GM10248 (cell line): ENCODE data around the gene PRDM16.

ENCODE experiments used
- CTCF ChIA-PET: fragments of 300-600 bp; sonication (Branson Sonifier 250); formaldehyde crosslinking; extraction: SDS; loops from one replicate; lab custom pipeline; 2021; ENCODE audit warnings: antibody characterized with exemption; lab: Yijun Ruan, JAX
- POLR2A ChIA-PET: fragments of 350-650 bp; sonication (Branson Sonifier 250); formaldehyde crosslinking; extraction: SDS; loops from one replicate; lab custom pipeline; 2020; ENCODE audit warnings: antibody characterized with exemption; lab: Yijun Ruan, JAX
- DNase-seq: peaks from one replicate; pipeline ENCODE4 v3.0.0; 2012; ENCODE audit errors: extremely low spot score
- TF ChIP-seq, protein P1 (sequence below): IDR thresholded peaks from 2 replicates; pipeline ENCODE4 v1.5.1; 2012; ENCODE audit warnings: mild to moderate bottlenecking, low read depth; ENCODE audit errors: extremely low read depth, missing control alignments, control extremely low read depth

Gene PRDM16

DNA sequence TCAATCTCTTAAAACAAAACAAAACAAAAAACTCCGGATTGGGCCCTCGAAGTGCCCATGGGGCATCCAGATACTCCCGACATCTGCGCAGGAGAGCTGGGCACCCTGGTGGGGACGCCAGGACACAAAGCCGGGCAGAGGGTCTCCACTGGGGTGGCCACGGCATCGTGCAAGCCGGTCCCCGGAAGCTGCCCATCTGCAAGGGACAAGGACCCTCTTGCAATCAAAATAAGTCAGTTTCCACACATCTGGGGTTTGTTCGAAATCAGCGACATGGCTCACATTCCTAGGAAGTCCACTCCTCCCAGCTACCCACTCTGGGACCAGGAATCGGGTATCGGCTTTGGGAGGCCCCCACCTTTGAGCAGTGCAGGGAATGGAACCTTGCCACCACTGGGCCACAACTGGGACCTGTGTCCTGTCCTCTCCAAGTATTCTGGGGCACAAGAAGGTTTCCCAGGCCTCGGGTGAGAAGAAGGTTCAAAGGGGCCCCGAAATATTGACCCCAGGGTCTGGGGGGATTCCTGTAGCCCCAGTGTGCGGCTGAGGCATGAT lies 4.6 kb upstream of the PRDM16 start:
- TF ChIP-seq, protein P1, sequence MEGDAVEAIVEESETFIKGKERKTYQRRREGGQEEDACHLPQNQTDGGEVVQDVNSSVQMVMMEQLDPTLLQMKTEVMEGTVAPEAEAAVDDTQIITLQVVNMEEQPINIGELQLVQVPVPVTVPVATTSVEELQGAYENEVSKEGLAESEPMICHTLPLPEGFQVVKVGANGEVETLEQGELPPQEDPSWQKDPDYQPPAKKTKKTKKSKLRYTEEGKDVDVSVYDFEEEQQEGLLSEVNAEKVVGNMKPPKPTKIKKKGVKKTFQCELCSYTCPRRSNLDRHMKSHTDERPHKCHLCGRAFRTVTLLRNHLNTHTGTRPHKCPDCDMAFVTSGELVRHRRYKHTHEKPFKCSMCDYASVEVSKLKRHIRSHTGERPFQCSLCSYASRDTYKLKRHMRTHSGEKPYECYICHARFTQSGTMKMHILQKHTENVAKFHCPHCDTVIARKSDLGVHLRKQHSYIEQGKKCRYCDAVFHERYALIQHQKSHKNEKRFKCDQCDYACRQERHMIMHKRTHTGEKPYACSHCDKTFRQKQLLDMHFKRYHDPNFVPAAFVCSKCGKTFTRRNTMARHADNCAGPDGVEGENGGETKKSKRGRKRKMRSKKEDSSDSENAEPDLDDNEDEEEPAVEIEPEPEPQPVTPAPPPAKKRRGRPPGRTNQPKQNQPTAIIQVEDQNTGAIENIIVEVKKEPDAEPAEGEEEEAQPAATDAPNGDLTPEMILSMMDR, result no peak
- ChIA-PET CTCF (no interaction called here), POLR2A (no interaction called here)
- no peak for DNase-seq

DNA sequence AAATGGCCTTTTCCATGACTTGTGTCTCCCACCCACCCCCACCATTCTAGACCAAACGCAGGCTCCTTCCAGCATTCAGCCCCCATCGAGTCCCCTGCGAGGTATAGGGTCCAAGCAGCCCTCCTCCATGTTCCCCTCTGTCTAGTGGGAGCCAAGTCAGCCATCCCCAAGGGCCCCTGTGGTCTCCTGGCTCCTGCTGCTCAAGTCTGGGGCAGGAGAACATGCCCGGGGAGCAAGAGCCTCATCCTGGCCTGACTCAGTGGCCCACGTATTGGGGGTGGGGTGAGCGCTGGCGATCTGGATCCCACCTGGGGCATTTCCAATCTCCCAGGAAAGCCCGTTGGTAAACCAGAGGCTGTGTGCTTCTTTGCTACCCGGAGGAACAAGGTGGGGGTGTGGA lies 4.1 kb upstream of the PRDM16 start:
- POLR2A ChIA-PET, result no interaction called here

DNA sequence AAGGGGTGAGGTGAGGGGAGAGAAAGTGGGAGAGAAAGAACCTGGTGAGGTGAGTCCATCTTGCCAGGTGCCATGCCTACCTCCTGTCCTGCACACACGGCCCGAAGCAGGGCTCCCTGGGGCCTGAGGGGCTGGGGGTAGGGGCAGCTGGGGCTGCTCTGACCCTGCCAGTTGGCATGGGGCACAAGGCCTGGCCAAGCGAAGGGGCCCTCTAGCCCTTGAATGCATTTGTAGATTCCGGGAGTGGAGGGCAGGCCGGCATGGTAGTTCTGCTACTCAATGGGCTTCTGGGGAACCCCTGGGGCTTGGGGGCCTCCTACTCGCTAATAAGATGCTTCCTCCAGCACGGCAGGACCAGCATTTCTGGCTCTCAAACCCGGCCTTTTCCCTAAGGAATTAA lies 3.6 kb upstream of the PRDM16 start:
- POLR2A ChIA-PET, result no interaction called here
- CTCF ChIA-PET, result no interaction called here
- DNase-seq, result no peak
- TF ChIP-seq, protein P1, result no peak

More for the DNA sequence above, 4.1 kb upstream of the PRDM16 start:
- TF ChIP-seq, protein P1, result no peak
- CTCF ChIA-PET, result no interaction called here
- DNase-seq, result no peak

DNA sequence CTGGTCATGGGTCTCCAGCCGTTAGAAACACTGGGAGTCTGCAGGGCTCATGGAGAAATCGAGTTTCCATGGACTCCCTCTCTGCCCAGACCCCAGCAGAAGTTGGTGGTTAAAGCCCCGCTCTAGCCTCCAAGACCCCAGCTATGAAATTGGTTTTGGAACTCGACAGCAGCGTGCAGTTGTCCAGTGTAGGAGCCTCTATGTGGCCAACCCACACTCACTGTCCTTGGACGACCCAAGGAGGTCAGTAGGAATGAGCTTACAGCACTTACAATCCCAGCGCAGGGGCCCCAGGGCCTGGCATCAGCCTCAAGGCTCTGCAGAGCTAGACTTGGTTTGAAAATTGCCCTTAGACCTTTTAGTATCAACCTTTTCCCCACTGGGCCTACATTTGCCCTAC lies 3.2 kb upstream of the PRDM16 start:
- ChIA-PET CTCF (no interaction called here), POLR2A (no interaction called here)
- no peak for DNase-seq
- TF ChIP-seq, protein P1, result no peak

DNA sequence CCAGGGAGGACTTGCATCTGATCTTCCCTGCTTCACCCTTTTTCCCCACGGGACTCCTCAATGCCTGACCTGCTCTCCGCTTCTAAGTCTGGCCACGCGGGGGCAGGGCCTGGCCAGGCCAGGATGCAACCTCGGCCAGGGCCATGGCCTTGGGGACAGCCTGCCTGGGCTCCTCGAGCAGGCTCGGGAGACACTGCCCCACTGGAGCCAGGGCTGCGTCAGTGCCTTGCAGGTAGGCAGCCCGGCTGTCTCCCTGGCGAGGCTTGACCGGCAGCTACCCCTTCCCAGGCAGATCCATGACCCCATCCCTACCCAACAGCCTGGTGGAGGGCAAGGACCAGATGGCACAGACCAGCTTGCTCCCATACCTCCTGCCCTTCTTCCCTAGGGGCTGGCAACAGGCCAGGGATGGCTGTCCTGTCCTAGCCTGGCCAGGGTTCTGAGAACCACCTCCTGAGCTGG lies 2.7 kb upstream of the PRDM16 start:
- ChIA-PET POLR2A (no interaction called here), CTCF (no interaction called here)
- no peak for DNase-seq
- TF ChIP-seq, protein P1, result no peak

DNA sequence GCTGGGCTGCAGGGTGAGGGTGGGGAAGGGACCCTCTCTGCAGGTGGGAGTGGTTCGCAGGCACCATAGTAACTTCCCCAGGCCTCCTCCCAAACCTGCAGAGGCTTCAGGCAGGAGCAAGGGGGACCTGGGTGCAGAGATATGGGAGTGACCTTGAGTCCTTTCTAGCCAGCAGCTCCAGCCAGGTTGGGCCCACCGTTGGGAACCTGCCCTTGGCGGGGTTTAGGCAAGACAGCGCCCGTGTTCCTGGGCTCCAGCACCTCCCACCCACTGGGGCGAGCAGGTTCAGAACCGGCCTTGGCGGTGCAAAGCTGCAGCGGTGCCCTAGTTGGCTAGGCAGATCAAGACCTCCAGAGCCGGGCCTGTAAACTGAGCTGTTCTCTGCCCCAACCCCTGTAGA lies 2.2 kb upstream of the PRDM16 start:
- TF ChIP-seq, protein P1, result no peak
- ChIA-PET CTCF (no interaction called here), POLR2A (no interaction called here)

DNA sequence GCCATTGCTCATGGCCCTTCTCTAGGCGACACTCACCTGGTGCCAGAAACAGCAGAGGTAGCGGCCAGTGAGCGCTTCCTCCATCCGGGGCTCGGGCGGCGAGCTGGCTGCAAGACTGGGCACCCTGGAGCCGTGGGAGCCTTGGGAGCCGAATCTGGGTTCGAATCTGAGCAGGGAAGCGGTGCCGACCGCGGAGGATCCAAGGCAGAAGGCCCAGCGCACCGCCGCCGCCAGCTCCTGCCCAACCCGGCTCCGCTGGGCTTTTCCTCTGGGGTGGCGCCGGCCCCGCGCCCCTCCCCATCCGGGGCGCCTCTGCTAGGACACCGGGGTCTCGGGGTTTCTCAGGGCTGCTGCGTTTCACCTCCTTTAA lies 1.7 kb upstream of the PRDM16 start:
- POLR2A ChIA-PET, result no interaction called here
- no peak for DNase-seq
- TF ChIP-seq, protein P1, result no peak
- CTCF ChIA-PET, result no interaction called here

More for the DNA sequence above, 2.2 kb upstream of the PRDM16 start:
- no peak for DNase-seq
